ENCODE data around the gene USP34.
"Not testable (repeated sequence)": the region's sequence is repeated elsewhere in the genome, so short reads cannot be mapped to it uniquely, and the experiment has no call there.

USP34 gene

DNA sequence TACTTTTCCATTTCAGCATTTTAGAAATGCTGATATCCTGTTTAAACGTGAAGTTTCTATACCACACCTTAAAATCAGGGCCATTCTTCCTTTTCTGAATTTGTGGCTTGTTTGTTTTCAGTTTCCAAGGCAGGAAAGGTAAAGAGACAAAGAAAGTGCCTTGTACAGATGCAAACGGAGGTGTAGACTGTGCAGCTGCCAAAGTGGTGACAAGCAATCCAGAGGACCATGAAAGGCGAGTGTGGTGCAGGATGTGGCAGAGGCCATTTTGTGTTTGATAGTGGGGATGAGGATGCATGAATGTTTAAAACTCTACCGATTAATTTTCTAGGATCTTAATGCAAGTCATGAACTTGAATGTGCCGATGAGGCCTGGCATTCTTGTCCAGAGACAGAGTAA is 308.2 kb downstream of the USP34 start:
- Histone ChIP-seq H3K9me3 (ENCODE audit: control insufficient read depth, low read length) (no peaks in the 10 kb centered on the region), H3K4me3 (ENCODE audit: low read length) (no peak overlapping the region), H3K9ac (ENCODE audit: low read length) (no peak overlapping the region), H3K4me1 (ENCODE audit: control insufficient read depth, insufficient read depth, low read length) (no peaks in the 10 kb centered on the region), H3K36me3 (ENCODE audit: control insufficient read depth, insufficient read depth, low read length, severe bottlenecking) (peaks cover 40% of the 10 kb centered on the region), H3K27me3 (replicated peaks; ENCODE audit: control insufficient read depth, insufficient read depth, low read length) (no peaks in the 10 kb centered on the region)
- DNase-seq (ENCODE audit: low read depth), result no peak

DNA sequence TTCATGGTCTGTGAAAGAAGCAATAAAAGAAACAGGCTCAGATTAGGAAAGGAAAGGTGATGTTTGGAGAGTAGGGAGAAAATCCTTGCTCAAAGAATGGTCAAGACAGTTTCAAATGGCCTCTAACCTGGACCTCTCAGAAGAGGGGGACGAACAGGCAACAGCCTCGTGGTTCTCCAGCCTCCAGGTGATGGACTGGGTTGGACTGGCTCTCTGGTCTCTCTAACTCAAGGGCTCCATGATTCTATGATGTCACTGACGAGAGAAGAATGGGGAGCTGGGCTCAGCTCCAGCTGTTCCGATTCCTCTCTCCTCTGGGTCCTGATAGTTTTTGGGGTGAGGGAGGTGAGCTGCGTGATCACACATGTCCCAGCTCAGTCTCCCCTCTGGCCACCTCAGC is 309.0 kb downstream of the USP34 start, which contains the start of gene C2orf74:
Gene C2orf74 (plus strand): TSS at position 301 of the 400 bp plus-strand sequence. CDS start 327 bp downstream, outside the sequence.
- no peaks in the 10 kb centered on the region for H3K4me1 ChIP-seq (ENCODE audit: control insufficient read depth, insufficient read depth, low read length)
- H3K27me3 ChIP-seq (replicated peaks; ENCODE audit: control insufficient read depth, insufficient read depth, low read length), result no peaks in the 10 kb centered on the region
- no peak within 1 kb of the TSS for H3K9ac ChIP-seq (ENCODE audit: low read length)
- H3K9me3 ChIP-seq (ENCODE audit: control insufficient read depth, low read length), result no peaks in the 10 kb centered on the region
- DNase-seq (ENCODE audit: low read depth), result no peak
- H3K36me3 ChIP-seq (ENCODE audit: control insufficient read depth, insufficient read depth, low read length, severe bottlenecking), result peaks cover 40% of the 10 kb centered on the region
- no peak within 1 kb of the TSS for H3K4me3 ChIP-seq (ENCODE audit: low read length)

DNA sequence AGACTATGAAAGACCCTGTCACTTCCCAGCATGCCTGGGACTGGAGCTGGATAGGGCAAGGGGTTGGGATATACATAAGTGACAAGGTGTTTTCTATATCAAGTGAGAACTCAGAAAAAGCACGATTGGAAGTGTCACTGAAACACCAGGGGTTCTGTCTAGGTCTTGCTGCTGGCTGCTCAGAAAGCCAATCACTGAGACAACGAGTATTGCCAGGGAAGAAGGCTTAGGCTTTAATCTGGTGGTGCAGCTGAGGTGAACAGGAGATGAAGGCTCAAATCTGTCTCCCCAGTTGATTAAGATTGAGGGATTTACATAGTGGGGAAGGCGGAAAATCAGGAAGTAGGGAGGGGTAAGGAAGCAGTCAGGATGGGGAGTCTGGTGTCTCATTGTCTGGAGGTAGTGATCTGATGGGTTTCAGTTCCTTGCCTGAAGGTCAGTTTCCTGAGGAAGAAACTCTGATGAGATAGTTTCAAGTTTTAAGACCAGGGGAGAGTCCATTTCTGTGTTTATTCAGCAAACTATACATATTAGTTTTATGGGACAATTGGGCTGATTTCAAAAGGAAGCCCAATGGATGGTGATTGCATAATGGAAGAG is 312.4 kb downstream of the USP34 start:
- H3K4me3 ChIP-seq (ENCODE audit: low read length), result no peak overlapping the region
- H3K9me3 ChIP-seq (ENCODE audit: control insufficient read depth, low read length), result no peaks in the 10 kb centered on the region
- H3K4me1 ChIP-seq (ENCODE audit: control insufficient read depth, insufficient read depth, low read length), result no peaks in the 10 kb centered on the region
- H3K36me3 ChIP-seq (ENCODE audit: control insufficient read depth, insufficient read depth, low read length, severe bottlenecking), result peaks cover 21% of the 10 kb centered on the region
- H3K9ac ChIP-seq (ENCODE audit: low read length), result no peak overlapping the region
- H3K27me3 ChIP-seq (replicated peaks; ENCODE audit: control insufficient read depth, insufficient read depth, low read length), result no peaks in the 10 kb centered on the region
- no peak for DNase-seq (ENCODE audit: low read depth)

DNA sequence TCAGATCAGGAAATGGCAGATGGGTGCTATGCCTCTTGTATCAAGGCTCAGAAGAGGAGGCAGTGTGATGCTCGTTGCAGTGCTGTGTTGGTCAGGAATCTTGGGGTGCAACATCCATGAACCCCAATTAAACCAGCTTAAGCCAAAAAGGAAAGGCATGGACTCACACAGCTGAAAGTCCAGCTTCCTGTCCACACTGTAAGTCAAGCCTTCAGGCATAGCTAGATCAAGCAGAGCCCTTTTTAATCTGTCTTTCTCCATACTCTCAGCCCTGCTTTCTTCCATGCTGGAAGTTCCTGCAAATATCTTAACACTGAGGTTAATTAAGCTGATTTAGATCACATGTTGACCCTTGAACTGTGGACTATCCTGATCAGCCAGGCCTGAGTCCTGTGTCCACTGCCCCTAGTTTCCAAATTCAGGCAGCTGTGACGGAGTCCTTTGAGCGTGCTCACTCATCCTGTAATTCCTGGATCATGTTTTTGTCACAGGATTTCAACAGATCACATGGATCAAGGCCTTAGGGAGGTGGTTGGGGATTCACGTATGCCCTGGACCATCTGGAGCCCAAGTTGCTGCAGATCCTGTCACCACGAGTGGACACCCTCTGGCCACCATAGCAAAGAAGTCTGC is 313.4 kb downstream of the USP34 start:
- H3K9ac ChIP-seq (ENCODE audit: low read length), result no peak overlapping the region
- peaks cover 15% of the 10 kb centered on the region for H3K36me3 ChIP-seq (ENCODE audit: control insufficient read depth, insufficient read depth, low read length, severe bottlenecking)
- no peak overlapping the region for H3K4me3 ChIP-seq (ENCODE audit: low read length)
- no peaks in the 10 kb centered on the region for H3K4me1 ChIP-seq (ENCODE audit: control insufficient read depth, insufficient read depth, low read length)
- no peak for DNase-seq (ENCODE audit: low read depth)
- H3K27me3 ChIP-seq (replicated peaks; ENCODE audit: control insufficient read depth, insufficient read depth, low read length), result no peaks in the 10 kb centered on the region
- no peaks in the 10 kb centered on the region for H3K9me3 ChIP-seq (ENCODE audit: control insufficient read depth, low read length)

DNA sequence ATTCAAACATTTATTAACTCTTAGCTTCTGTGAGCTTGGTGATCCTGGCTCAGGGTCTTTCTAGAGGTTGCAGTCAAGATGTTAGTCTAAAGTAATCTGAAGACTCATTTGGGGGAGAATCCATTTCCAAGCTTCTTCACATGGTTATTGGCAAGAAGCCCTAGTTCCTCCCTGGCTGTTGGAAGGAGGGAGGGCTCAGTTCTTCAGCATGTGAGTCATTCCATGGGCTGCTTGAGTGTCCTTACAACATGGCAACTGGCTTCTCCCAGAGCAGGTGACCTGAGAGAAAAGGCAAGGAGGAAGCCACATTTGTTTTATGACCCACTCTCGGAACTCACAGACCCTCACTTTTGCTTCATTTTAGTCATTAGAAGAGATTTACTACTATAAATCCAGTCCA is 319.5 kb downstream of the USP34 start:
- no peak overlapping the region for H3K4me3 ChIP-seq (ENCODE audit: low read length)
- H3K9ac ChIP-seq (ENCODE audit: low read length), result no peak overlapping the region
- peaks cover 21% of the 10 kb centered on the region for H3K36me3 ChIP-seq (ENCODE audit: control insufficient read depth, insufficient read depth, low read length, severe bottlenecking)
- no peaks in the 10 kb centered on the region for H3K27me3 ChIP-seq (replicated peaks; ENCODE audit: control insufficient read depth, insufficient read depth, low read length)
- H3K4me1 ChIP-seq (ENCODE audit: control insufficient read depth, insufficient read depth, low read length), result no peaks in the 10 kb centered on the region
- no peak for DNase-seq (ENCODE audit: low read depth)
- H3K9me3 ChIP-seq (ENCODE audit: control insufficient read depth, low read length), result peaks cover 3% of the 10 kb centered on the region

DNA sequence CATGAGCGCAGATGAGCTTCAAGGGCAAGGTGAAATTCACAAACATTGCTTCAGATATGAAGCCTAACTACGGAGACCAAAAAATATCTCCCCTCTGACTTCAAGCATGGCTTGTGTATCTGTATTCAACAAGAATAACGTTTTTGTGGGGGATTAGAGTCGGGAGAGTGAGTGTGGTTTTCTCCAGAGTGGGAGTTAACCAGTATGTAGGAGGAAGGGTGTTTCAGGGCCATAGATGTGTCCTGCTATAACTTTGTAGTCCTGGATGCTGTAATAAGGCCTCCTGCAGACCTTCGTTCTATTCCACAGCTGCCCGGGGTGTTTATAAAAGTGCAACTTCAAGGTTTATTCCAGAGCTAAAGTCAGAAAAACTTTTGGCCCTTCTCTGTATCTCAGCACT is 321.8 kb downstream of the USP34 start:
- Histone ChIP-seq H3K9me3 (ENCODE audit: control insufficient read depth, low read length) (peaks cover 3% of the 10 kb centered on the region), H3K4me3 (ENCODE audit: low read length) (no peak overlapping the region), H3K9ac (ENCODE audit: low read length) (no peak overlapping the region), H3K36me3 (ENCODE audit: control insufficient read depth, insufficient read depth, low read length, severe bottlenecking) (peaks cover 21% of the 10 kb centered on the region), H3K4me1 (ENCODE audit: control insufficient read depth, insufficient read depth, low read length) (peaks cover 6% of the 10 kb centered on the region), H3K27me3 (replicated peaks; ENCODE audit: control insufficient read depth, insufficient read depth, low read length) (no peaks in the 10 kb centered on the region)
- no peak for DNase-seq (ENCODE audit: low read depth)

DNA sequence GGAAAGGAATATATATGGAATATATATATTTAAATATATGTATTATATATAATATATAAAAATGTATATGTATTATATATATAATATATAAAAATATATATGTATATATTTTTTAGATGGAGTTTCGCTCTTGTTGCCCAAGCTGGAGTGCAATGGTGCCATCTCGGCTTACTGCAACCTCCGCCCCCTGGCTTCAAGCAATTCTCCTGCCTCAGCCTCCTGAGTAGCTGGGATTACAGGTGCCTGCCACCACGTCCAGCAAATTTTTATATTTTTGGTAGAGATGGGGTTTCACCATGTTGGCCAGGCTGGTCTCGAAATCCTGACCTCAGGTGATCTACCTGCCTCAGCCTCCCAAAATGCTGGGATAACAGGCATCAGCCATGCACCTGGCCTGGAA is 322.8 kb downstream of the USP34 start:
- not testable (repeated sequence) for H3K9me3 ChIP-seq (ENCODE audit: control insufficient read depth, low read length); DNase-seq (ENCODE audit: low read depth); H3K4me1 ChIP-seq (ENCODE audit: control insufficient read depth, insufficient read depth, low read length); H3K27me3 ChIP-seq (replicated peaks; ENCODE audit: control insufficient read depth, insufficient read depth, low read length); H3K4me3 ChIP-seq (ENCODE audit: low read length); H3K9ac ChIP-seq (ENCODE audit: low read length)
- H3K36me3 ChIP-seq (ENCODE audit: control insufficient read depth, insufficient read depth, low read length, severe bottlenecking), result peaks cover 21% of the 10 kb centered on the region

DNA sequence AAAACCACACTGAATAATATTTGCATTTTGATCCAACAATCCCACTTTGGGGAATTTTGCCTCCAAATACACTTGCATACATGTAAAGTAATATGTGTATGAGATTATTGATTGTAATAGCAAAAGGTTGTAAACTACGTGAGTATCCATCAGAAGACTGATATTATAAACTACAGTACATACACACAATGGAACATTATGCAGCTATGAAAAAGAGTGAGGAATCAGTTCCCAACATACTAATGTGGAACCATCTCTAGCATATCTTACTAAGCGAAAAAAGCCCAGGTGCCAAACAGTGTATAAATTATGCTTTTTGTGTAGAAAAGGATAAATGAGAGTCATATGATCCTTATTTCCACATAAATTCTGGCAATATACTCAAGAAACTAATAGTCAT is 324.9 kb downstream of the USP34 start:
- H3K36me3 ChIP-seq (ENCODE audit: control insufficient read depth, insufficient read depth, low read length, severe bottlenecking), result peaks cover 14% of the 10 kb centered on the region
- peak overlapping the region; percentile 93 for H3K9ac ChIP-seq (ENCODE audit: low read length)
- no peak for DNase-seq (ENCODE audit: low read depth)
- H3K27me3 ChIP-seq (replicated peaks; ENCODE audit: control insufficient read depth, insufficient read depth, low read length), result no peaks in the 10 kb centered on the region
- no peaks in the 10 kb centered on the region for H3K9me3 ChIP-seq (ENCODE audit: control insufficient read depth, low read length)
- peaks cover 6% of the 10 kb centered on the region for H3K4me1 ChIP-seq (ENCODE audit: control insufficient read depth, insufficient read depth, low read length)
- peak overlapping the region; percentile 94 for H3K4me3 ChIP-seq (ENCODE audit: low read length)

DNA sequence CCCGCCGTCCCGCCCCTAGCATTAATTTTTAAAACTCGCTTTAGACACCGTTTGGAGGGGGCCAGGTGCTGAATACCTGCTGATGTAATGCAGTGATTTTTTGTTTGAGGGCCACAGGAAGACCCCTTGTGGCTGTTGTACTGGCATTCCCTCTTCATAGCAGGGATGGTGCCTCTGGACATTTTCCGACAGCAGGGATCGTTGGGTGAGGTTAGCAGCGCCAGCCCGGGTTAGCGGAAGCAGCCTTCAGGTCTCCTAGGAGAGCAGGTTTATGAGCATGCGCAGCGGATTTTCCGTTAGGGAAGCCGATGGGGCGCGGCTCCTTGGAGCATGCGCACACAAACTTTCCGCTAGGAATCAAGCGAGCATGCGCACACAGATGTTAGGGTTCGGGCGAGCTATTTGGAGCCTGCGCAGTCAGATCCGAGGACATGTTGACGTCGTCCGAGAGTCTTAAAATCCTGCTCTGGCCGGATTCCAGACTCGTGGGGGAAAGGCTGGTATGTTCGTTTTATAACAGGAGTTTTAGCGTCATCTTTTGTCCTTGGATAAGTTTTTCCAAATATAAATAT is 326.1 kb downstream of the USP34 start:
- peaks cover 6% of the 10 kb centered on the region for H3K4me1 ChIP-seq (ENCODE audit: control insufficient read depth, insufficient read depth, low read length)
- H3K27me3 ChIP-seq (replicated peaks; ENCODE audit: control insufficient read depth, insufficient read depth, low read length), result no peaks in the 10 kb centered on the region

DNA sequence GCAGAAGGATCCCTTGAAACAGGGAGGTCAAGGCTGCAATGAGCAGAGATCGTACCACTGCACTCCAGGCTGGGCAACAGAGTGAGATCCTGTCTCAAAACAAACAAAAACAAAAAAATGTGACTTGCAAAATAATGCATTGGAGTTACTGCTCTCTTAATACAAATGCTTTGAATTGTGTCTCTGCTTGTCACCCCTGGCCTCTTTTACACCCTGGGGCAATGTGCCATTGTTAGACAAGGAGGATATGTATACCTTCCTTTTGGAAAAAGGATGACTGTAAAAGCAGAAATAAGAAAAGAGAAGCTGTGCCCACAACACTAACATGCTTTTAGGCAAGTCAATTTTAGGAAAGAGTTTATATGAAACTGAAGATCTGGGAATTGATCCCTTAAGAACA is 329.7 kb downstream of the USP34 start:
- DNase-seq (ENCODE audit: low read depth), result no peak
- H3K27me3 ChIP-seq (replicated peaks; ENCODE audit: control insufficient read depth, insufficient read depth, low read length), result no peaks in the 10 kb centered on the region

More for the DNA sequence above, 326.1 kb downstream of the USP34 start:
- peak; percentile 99 for DNase-seq (ENCODE audit: low read depth)
- Histone ChIP-seq H3K9ac (ENCODE audit: low read length) (peak overlapping the region; percentile 93), H3K36me3 (ENCODE audit: control insufficient read depth, insufficient read depth, low read length, severe bottlenecking) (peaks cover 6% of the 10 kb centered on the region), H3K9me3 (ENCODE audit: control insufficient read depth, low read length) (no peaks in the 10 kb centered on the region), H3K4me3 (ENCODE audit: low read length) (peak overlapping the region; percentile 94)

DNA sequence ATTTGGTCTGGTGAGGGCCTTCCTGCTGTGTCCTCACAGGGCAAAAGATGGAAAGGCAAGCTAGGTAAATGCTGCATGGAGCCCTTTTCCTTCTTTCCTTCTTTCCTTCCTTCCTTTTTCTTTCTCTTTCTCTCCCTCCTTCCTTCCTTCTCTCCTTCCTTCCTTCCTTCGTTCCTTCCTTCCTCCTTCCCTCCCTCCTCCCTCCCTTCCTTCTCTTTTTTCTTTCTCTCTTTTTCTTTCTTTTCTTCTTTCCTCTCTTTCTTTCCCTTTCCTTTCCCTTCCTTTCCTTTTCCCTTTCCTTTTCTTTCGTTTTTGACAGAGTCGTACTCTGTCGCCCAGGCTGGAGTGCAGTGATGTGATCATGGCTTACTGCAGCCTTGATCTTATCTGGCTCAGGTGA is 332.0 kb downstream of the USP34 start:
- no peak for DNase-seq (ENCODE audit: low read depth)
- no peak overlapping the region for H3K4me3 ChIP-seq (ENCODE audit: low read length)
- no peaks in the 10 kb centered on the region for H3K4me1 ChIP-seq (ENCODE audit: control insufficient read depth, insufficient read depth, low read length)
- no peaks in the 10 kb centered on the region for H3K9me3 ChIP-seq (ENCODE audit: control insufficient read depth, low read length)
- no peaks in the 10 kb centered on the region for H3K27me3 ChIP-seq (replicated peaks; ENCODE audit: control insufficient read depth, insufficient read depth, low read length)
- H3K9ac ChIP-seq (ENCODE audit: low read length), result no peak overlapping the region
- H3K36me3 ChIP-seq (ENCODE audit: control insufficient read depth, insufficient read depth, low read length, severe bottlenecking), result no peaks in the 10 kb centered on the region

More for the DNA sequence above, 329.7 kb downstream of the USP34 start:
- Histone ChIP-seq H3K36me3 (ENCODE audit: control insufficient read depth, insufficient read depth, low read length, severe bottlenecking) (no peaks in the 10 kb centered on the region), H3K9ac (ENCODE audit: low read length) (no peak overlapping the region), H3K4me3 (ENCODE audit: low read length) (no peak overlapping the region), H3K9me3 (ENCODE audit: control insufficient read depth, low read length) (no peaks in the 10 kb centered on the region), H3K4me1 (ENCODE audit: control insufficient read depth, insufficient read depth, low read length) (peaks cover 6% of the 10 kb centered on the region)
